Neural progenitor cell (in vitro differentiated cells): Measurements from ENCODE around the gene CD44. TPM values are rescaled to one million over a fixed set of nuclear protein-coding genes. Genes with fewer than 3 reads are reported as not detected.

Experiments
- DNase-seq: peaks from one replicate; pipeline ENCODE4 v3.0.0-alpha.2; 2016; ENCODE audit warnings: low spot score
- H2AFZ ChIP-seq: fragments of 200-600 bp; sonication (generic); replicated peaks from 2 replicates; pipeline ENCODE4 v1.6.1; 2016; ENCODE audit warnings: antibody characterized with exemption
- H3F3A ChIP-seq: fragments of 200-600 bp; sonication (generic); 2 replicates; pipeline ENCODE4 v1.6.1; 2016; ENCODE audit warnings: antibody characterized with exemption, low read depth
- H3K27ac ChIP-seq: fragments of 200-600 bp; sonication (generic); 2 replicates; pipeline ENCODE4 v1.5.1; 2016; ENCODE audit warnings: mild to moderate bottlenecking
- H3K27me3 ChIP-seq: fragments of 200-600 bp; sonication (generic); 2 replicates; pipeline ENCODE4 v1.6.1; 2016; ENCODE audit warnings: mild to moderate bottlenecking, moderate library complexity
- H3K36me3 ChIP-seq: fragments of 200-600 bp; sonication (generic); 2 replicates; pipeline ENCODE4 v1.5.1; 2016
- H3K4me1 ChIP-seq: fragments of 200-600 bp; sonication (generic); 2 replicates; pipeline ENCODE4 v1.6.1; 2016; ENCODE audit warnings: mixed run types
- H3K4me2 ChIP-seq: fragments of 200-600 bp; sonication (generic); 2 replicates; pipeline ENCODE4 v1.6.1; 2016
- H3K4me3 ChIP-seq: fragments of 200-600 bp; sonication (generic); 2 replicates; pipeline ENCODE4 v1.5.1; 2016
- H3K79me2 ChIP-seq: fragments of 200-600 bp; sonication (generic); 2 replicates; pipeline ENCODE4 v1.6.1; 2016; ENCODE audit warnings: low read depth
- H3K9ac ChIP-seq: fragments of 200-600 bp; sonication (generic); 2 replicates; pipeline ENCODE4 v1.6.1; 2016
- H3K9me3 ChIP-seq: fragments of 200-600 bp; sonication (generic); 2 replicates; pipeline ENCODE4 v1.5.1; 2016; ENCODE audit warnings: low read depth
- H4K20me1 ChIP-seq: fragments of 200-600 bp; sonication (generic); 2 replicates; pipeline ENCODE4 v1.6.1; 2016; ENCODE audit warnings: low read depth
- H3K27ac Mint-ChIP-seq: 3 replicates; pipeline ENCODE4 v1.8.0; 2021; ENCODE audit warnings: mixed read lengths
- H3K27me3 Mint-ChIP-seq: 2 replicates; pipeline ENCODE4 v1.8.0; 2022; ENCODE audit warnings: low read depth, mild to moderate bottlenecking, inconsistent platforms, moderate library complexity, mixed read lengths; ENCODE audit not compliant: insufficient read depth
- H3K36me3 Mint-ChIP-seq: 3 replicates; pipeline ENCODE4 v1.8.0; 2021; ENCODE audit warnings: mixed read lengths
- H3K4me1 Mint-ChIP-seq: 3 replicates; pipeline ENCODE4 v1.8.0; 2021; ENCODE audit warnings: mixed read lengths
- H3K4me3 Mint-ChIP-seq: 3 replicates; pipeline ENCODE4 v1.8.0; 2021; ENCODE audit warnings: mild to moderate bottlenecking, moderate library complexity, mixed read lengths
- H3K9me3 Mint-ChIP-seq: 3 replicates; pipeline ENCODE4 v1.8.0; 2020; ENCODE audit warnings: mixed read lengths
- CTCF ChIP-seq: fragments of 200-600 bp; sonication (generic); IDR thresholded peaks from 2 replicates; pipeline ENCODE4 v1.5.1; 2017; ENCODE audit warnings: antibody characterized with exemption, mild to moderate bottlenecking
- EZH2 ChIP-seq: fragments of 200-600 bp; sonication (generic); IDR thresholded peaks from 2 replicates; pipeline ENCODE4 v1.6.1; 2017; ENCODE audit warnings: antibody characterized with exemption, mild to moderate bottlenecking, moderate library complexity
- EZH2phosphoT487 ChIP-seq: fragments of 200-600 bp; sonication (generic); IDR thresholded peaks from 2 replicates; pipeline ENCODE4 v1.6.1; 2017; ENCODE audit warnings: antibody characterized with exemption
- total RNA-seq: library from RNA; depleted of rRNA; stranded (reverse); fragments of >200 nt; gene quantifications from 2 replicates; pipeline ENCODE4 v1.2.3, GENCODE V29; 2015; ENCODE audit warnings: low replicate concordance

Gene CD44
- total RNA-seq, 1 donor from 2014 or later: 1.4 TPM

DNA sequence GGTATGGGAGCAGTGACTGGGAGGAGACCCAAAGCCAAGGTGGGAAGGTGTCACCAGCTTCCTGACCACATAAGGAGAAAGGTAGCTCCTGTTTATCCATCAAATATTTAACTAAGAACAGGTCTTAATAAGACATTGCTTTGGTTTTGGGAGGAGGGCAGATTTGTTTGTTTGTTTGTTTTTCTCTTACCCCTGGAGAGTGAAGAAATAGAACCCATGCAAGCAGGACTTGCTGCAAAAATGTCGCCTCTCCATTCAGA, 26.2 kb upstream of the CD44 start:
- no peaks in the 10 kb centered on the region for H3K9me3 ChIP-seq
- H3K27me3 ChIP-seq: no peaks in the 10 kb centered on the region
- no peak overlapping the region for H3K9ac ChIP-seq
- no peak for TF ChIP-seq EZH2phosphoT487
- TF ChIP-seq CTCF: no peak
- no peak for TF ChIP-seq EZH2
- Mint-ChIP-seq H3K36me3 (no peaks in the 10 kb centered on the region), H3K4me1 (peaks cover 19% of the 10 kb centered on the region), H3K9me3 (no peaks in the 10 kb centered on the region), H3K27ac (peak overlapping the region; percentile 39), H3K27me3 (peaks cover 10% of the 10 kb centered on the region), H3K4me3 (no peak overlapping the region)
- H2AFZ ChIP-seq: no peak overlapping the region
- no peak overlapping the region for H3K4me2 ChIP-seq
- H4K20me1 ChIP-seq: no peaks in the 10 kb centered on the region
- no peaks in the 10 kb centered on the region for H3F3A ChIP-seq
- H3K4me1 ChIP-seq: peaks cover 6% of the 10 kb centered on the region
- H3K79me2 ChIP-seq: no peaks in the 10 kb centered on the region
- no peak overlapping the region for H3K4me3 ChIP-seq
- DNase-seq: no peak
- H3K36me3 ChIP-seq: no peaks in the 10 kb centered on the region
- H3K27ac ChIP-seq: no peak overlapping the region

DNA sequence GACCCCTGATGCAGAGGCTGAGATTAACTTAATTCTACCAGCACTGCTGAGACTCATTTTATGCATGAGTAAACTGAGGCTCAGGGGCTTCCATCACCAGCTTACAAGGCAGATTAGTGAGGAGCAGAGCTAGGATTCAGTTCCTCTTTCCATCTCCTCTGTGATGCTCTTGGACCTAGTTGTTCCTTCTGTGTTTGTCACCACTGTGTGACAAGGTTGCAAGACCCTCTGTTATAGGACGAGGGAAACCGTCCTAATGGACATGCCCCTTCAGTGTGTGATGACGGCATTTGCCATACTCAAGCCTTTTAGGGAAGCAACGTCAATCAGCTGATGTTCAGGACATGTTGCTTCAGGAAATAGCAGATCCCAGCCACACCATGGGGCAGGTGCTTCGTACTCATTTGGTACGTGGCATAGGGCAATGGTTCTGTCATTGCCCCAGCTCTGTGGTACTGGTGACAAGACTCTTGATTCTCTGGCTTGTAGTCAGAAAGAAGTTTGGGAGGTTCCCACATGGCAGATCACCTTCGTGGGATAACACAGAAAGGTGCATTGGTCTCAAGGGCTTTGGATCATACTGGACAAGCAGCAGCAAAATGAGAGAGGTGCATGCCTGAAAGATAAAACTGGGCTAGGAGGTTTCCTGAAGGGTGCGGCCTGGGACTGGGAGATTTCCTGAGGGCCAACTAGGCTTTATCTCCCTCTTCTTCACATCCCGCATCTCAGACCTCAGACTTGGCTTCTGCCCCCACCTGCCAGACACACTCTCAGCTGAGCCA, 23.9 kb upstream of the CD44 start:
- no peak for TF ChIP-seq EZH2phosphoT487
- no peak for TF ChIP-seq CTCF
- TF ChIP-seq EZH2: no peak
- Histone ChIP-seq H3K27me3 (peaks cover 7% of the 10 kb centered on the region), H3K36me3 (no peaks in the 10 kb centered on the region)

DNA sequence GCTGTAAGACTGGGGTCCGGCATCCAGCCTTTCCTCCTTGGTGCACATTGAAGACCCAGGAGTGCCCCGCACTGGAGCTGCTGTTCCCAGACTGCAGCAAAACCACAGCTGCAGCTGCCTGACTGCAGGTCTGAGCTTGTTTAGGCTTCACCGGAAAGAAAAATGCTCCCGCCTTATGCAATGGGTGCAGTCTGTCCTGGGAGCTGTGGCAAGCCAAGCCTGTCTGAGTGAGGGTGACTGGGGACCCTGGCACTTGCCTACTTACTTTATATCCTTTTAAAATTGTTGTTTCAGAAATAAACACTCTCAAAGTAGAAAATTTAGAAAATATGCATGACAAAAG, 23.3 kb upstream of the CD44 start:
- no peaks in the 10 kb centered on the region for H3K9me3 Mint-ChIP-seq

More for the DNA sequence above, 23.9 kb upstream of the CD44 start:
- H3K4me3 ChIP-seq: no peak overlapping the region
- peak overlapping the region; percentile 68 for H3K27ac Mint-ChIP-seq
- H3K9me3 Mint-ChIP-seq: no peaks in the 10 kb centered on the region
- H3K79me2 ChIP-seq: no peaks in the 10 kb centered on the region
- H3K27ac ChIP-seq: no peak overlapping the region
- H3K4me2 ChIP-seq: no peak overlapping the region
- H3K27me3 Mint-ChIP-seq: peaks cover 12% of the 10 kb centered on the region
- H3K4me3 Mint-ChIP-seq: no peak overlapping the region
- DNase-seq: peak; percentile 38
- H3K9ac ChIP-seq: no peak overlapping the region
- H3K4me1 ChIP-seq: peaks cover 6% of the 10 kb centered on the region
- no peaks in the 10 kb centered on the region for H3K36me3 Mint-ChIP-seq
- H2AFZ ChIP-seq: no peak overlapping the region
- peaks cover 19% of the 10 kb centered on the region for H3K4me1 Mint-ChIP-seq
- no peaks in the 10 kb centered on the region for H3K9me3 ChIP-seq
- H3F3A ChIP-seq: no peaks in the 10 kb centered on the region
- H4K20me1 ChIP-seq: no peaks in the 10 kb centered on the region

More for the DNA sequence above, 23.3 kb upstream of the CD44 start:
- no peak overlapping the region for H3K27ac Mint-ChIP-seq
- TF ChIP-seq EZH2phosphoT487: no peak
- no peak for TF ChIP-seq CTCF
- TF ChIP-seq EZH2: no peak
- H3K4me3 ChIP-seq: no peak overlapping the region
- no peaks in the 10 kb centered on the region for H3K79me2 ChIP-seq
- H2AFZ ChIP-seq: no peak overlapping the region
- H3K9ac ChIP-seq: no peak overlapping the region
- no peaks in the 10 kb centered on the region for H4K20me1 ChIP-seq
- no peak for DNase-seq
- H3K9me3 ChIP-seq: no peaks in the 10 kb centered on the region
- peaks cover 12% of the 10 kb centered on the region for H3K27me3 Mint-ChIP-seq
- H3K36me3 Mint-ChIP-seq: no peaks in the 10 kb centered on the region
- no peaks in the 10 kb centered on the region for H3F3A ChIP-seq
- H3K36me3 ChIP-seq: no peaks in the 10 kb centered on the region
- H3K4me3 Mint-ChIP-seq: no peak overlapping the region
- H3K4me1 Mint-ChIP-seq: peaks cover 19% of the 10 kb centered on the region
- H3K27ac ChIP-seq: no peak overlapping the region
- peaks cover 6% of the 10 kb centered on the region for H3K4me1 ChIP-seq
- H3K27me3 ChIP-seq: peaks cover 7% of the 10 kb centered on the region
- H3K4me2 ChIP-seq: no peak overlapping the region
